OCI-LY1 (cell line): ENCODE measurements around the gene ZAP70.

Experiments
- CTCF ChIP-seq: fragments of 200-600 bp; sonication (generic), shearing (Covaris generic); IDR thresholded peaks from 2 replicates; pipeline ENCODE4 v1.5.1; 2017; ENCODE audit warnings: mild to moderate bottlenecking, antibody characterized with exemption, low read length, moderate library complexity, mixed read lengths
- EZH2 ChIP-seq: fragments of 200-600 bp; sonication (generic), shearing (Covaris generic); IDR thresholded peaks from 2 replicates; pipeline ENCODE4 v1.8.0; 2017; ENCODE audit warnings: borderline replicate concordance, mixed run types, mild to moderate bottlenecking, antibody characterized with exemption, low read length, moderate library complexity, mixed read lengths

- no peak for TF ChIP-seq CTCF
- no peak for TF ChIP-seq EZH2
Observed at GRCh38 chr2:97749581-97749980, 36.2 kb downstream of the ZAP70 start.
